SK-N-SH (cell line): ENCODE results near the gene PRMT5. TPM values are rescaled to one million over a fixed set of nuclear protein-coding genes. Genes with fewer than 3 reads are reported as not detected.

Experiments
- CTCF ChIA-PET: fragments of 300-600, 350-600 bp; formaldehyde crosslinking; extraction: SDS; loops from one replicate; lab custom pipeline; 2021; lab: Yijun Ruan, JAX
- POLR2A ChIA-PET: fragments of 350-600 bp; sonication (Branson Sonifier 250); formaldehyde crosslinking; extraction: SDS; loops from one replicate; lab custom pipeline; 2020; ENCODE audit warnings: antibody characterized with exemption, inconsistent platforms; lab: Yijun Ruan, JAX
- DNase-seq: peaks from one replicate; pipeline ENCODE4 v3.0.0; 2012
- H2AFZ ChIP-seq: fragments of 200-600 bp; sonication (generic); 2 replicates; pipeline ENCODE4 v1.8.1; 2016; ENCODE audit warnings: antibody characterized with exemption, mild to moderate bottlenecking, low read depth
- H3F3A ChIP-seq: fragments of 200-600 bp; sonication (generic); replicated peaks from 2 replicates; pipeline ENCODE3; 2016; ENCODE audit warnings: antibody characterized with exemption, mild to moderate bottlenecking; ENCODE audit not compliant: insufficient read depth
- H3K27ac ChIP-seq, 2 experiments: fragments of 200-500 bp in 1 of 2; fragments of 200-600 bp in 1 of 2; sonication (Bioruptor generic) in 1 of 2; sonication (generic), shearing (Covaris generic) in 1 of 2; 2 replicates each; pipeline versions ENCODE4 v1.5.1 to v1.6.1; 2014 to 2016; ENCODE audit warnings: low read depth in 2 of 2, inconsistent platforms in 1 of 2, low read length in 1 of 2, mild to moderate bottlenecking in 1 of 2, mixed read lengths in 1 of 2
- H3K27me3 ChIP-seq: fragments of 200-600 bp; sonication (generic), shearing (Covaris generic); 2 replicates; pipeline ENCODE4 v1.6.1; 2016; ENCODE audit warnings: mixed run types; ENCODE audit not compliant: insufficient read depth
- H3K36me3 ChIP-seq, 2 experiments: fragments of 200-500 bp in 1 of 2; fragments of 200-600 bp in 1 of 2; sonication (Bioruptor generic) in 1 of 2; sonication (generic) in 1 of 2; replicated peaks in 1 of 2; 2 replicates each; pipeline versions ENCODE3 to v1.5.1; 2014 to 2016; ENCODE audit warnings: low read length in 1 of 2, mild to moderate bottlenecking in 1 of 2; ENCODE audit not compliant: insufficient read depth in 2 of 2, control insufficient read depth in 1 of 2
- H3K4me1 ChIP-seq, 2 experiments: fragments of 200-500 bp in 1 of 2; fragments of 200-600 bp in 1 of 2; sonication (Bioruptor generic) in 1 of 2; sonication (generic), shearing (Covaris generic) in 1 of 2; 2 replicates each; pipeline versions ENCODE4 v1.5.1 to v1.6.1; 2014 to 2016; ENCODE audit warnings: low read depth in 1 of 2, low read length in 1 of 2, mixed run types in 1 of 2; ENCODE audit not compliant: insufficient read depth in 2 of 2, control insufficient read depth in 1 of 2
- H3K4me2 ChIP-seq: fragments of 200-600 bp; sonication (generic), shearing (Covaris generic); 2 replicates; pipeline ENCODE4 v1.6.1; 2017; ENCODE audit warnings: mixed run types
- H3K4me3 ChIP-seq, 2 experiments: fragments of 200-500 bp in 1 of 2; fragments of 200-600 bp in 1 of 2; sonication (Bioruptor generic) in 1 of 2; sonication (generic), shearing (Covaris generic) in 1 of 2; 2 replicates each; pipeline versions ENCODE4 v1.5.1 to v1.8.1; 2014 to 2016; ENCODE audit warnings: low read depth in 2 of 2, inconsistent platforms in 1 of 2, low read length in 1 of 2, mild to moderate bottlenecking in 1 of 2, mixed read lengths in 1 of 2, moderate library complexity in 1 of 2
- H3K79me2 ChIP-seq: fragments of 200-600 bp; sonication (generic); 2 replicates; pipeline ENCODE4 v1.8.1; 2017; ENCODE audit warnings: mild to moderate bottlenecking; ENCODE audit not compliant: insufficient read depth
- H3K9ac ChIP-seq: fragments of 200-600 bp; sonication (generic); 2 replicates; pipeline ENCODE4 v1.6.1; 2017; ENCODE audit warnings: mixed run types
- H3K9me2 ChIP-seq: fragments of 200-600 bp; sonication (generic); 2 replicates; pipeline ENCODE4 v1.6.1; 2017; ENCODE audit warnings: mixed run types
- H3K9me3 ChIP-seq: fragments of 200-600 bp; sonication (generic); 2 replicates; pipeline ENCODE4 v1.6.1; 2017; ENCODE audit warnings: mixed run types, mild to moderate bottlenecking, moderate library complexity
- H4K20me1 ChIP-seq: fragments of 200-600 bp; sonication (generic); 2 replicates; pipeline ENCODE4 v1.6.1; 2017; ENCODE audit warnings: mild to moderate bottlenecking, mixed run types; ENCODE audit not compliant: insufficient read depth
- FOSL2 ChIP-seq: IDR thresholded peaks from 2 replicates; pipeline ENCODE4 v1.4.0; 2012; ENCODE audit warnings: low read depth, mild to moderate bottlenecking, moderate library complexity, borderline replicate concordance
- GABPA ChIP-seq: IDR thresholded peaks from 2 replicates; pipeline ENCODE4 v1.4.0; 2012; ENCODE audit warnings: low read depth, mild to moderate bottlenecking
- GATA2 ChIP-seq: sonication (generic); formaldehyde crosslinking; IDR thresholded peaks from 2 replicates; pipeline ENCODE4 v1.5.0; 2020; ENCODE audit warnings: mild to moderate bottlenecking, missing genetic modification reagents
- IRF3 ChIP-seq: fragments of 150-350 bp; IDR thresholded peaks from 2 replicates; pipeline ENCODE4 v1.6.1; 2016; ENCODE audit warnings: mild to moderate bottlenecking, low read depth, low read length
- MAX ChIP-seq: IDR thresholded peaks from 2 replicates; pipeline ENCODE4 v1.4.0; 2012; ENCODE audit warnings: low read depth
- MXI1 ChIP-seq: IDR thresholded peaks from 2 replicates; pipeline ENCODE4 v1.6.1; 2012; ENCODE audit warnings: mild to moderate bottlenecking, low read depth, low read length, improper control_type of control experiment
- NRF1 ChIP-seq: IDR thresholded peaks from 2 replicates; pipeline ENCODE4 v1.6.1; 2012; ENCODE audit warnings: low read depth, mild to moderate bottlenecking, low read length
- PBX3 ChIP-seq: IDR thresholded peaks from 2 replicates; pipeline ENCODE4; 2012
- RFX5 ChIP-seq: IDR thresholded peaks from 2 replicates; pipeline ENCODE4 v1.6.1; 2012; ENCODE audit warnings: mild to moderate bottlenecking, improper control_type of control experiment, low read length
- TAF1 ChIP-seq: IDR thresholded peaks from 2 replicates; pipeline ENCODE4 v1.6.1; 2012; ENCODE audit warnings: low read depth, mild to moderate bottlenecking, low read length, moderate library complexity, borderline replicate concordance
- TCF12 ChIP-seq: IDR thresholded peaks from 2 replicates; pipeline ENCODE4 v1.4.0; 2012
- USF1 ChIP-seq: IDR thresholded peaks from 2 replicates; pipeline ENCODE4 v1.4.0; 2012; ENCODE audit warnings: low read depth, borderline replicate concordance
- ZBTB33 ChIP-seq: IDR thresholded peaks from 2 replicates; pipeline ENCODE4 v1.4.0; 2012; ENCODE audit warnings: low read depth, borderline replicate concordance
- whole genome bisulfite sequencing: methylation state at CpG from one replicate; pipeline ENCODE4 v1.1.6; 2017; ENCODE audit warnings: low lambda C conversion rate; 5-methylcytosine and 5-hydroxymethylcytosine counted together
- polyA plus RNA-seq, 3 experiments: library from polyadenylated mRNA; depleted of rRNA; stranded (reverse); fragments of >200 nt; gene quantifications; 2 replicates each; pipeline ENCODE4 v1.2.3, GENCODE V29; 2012

The PRMT5 gene
- polyA plus RNA-seq, 1 of the 3 experiments (the other 2 are of a cell fraction) = 132 TPM

GRCh38 chr14:22884738-22885523, 44.2 kb downstream of the PRMT5 start:
- Histone ChIP-seq H3K36me3 (no peaks in the 10 kb centered on the region), H3K9me3 (no peaks in the 10 kb centered on the region), H3K4me2 (no peak overlapping the region)
- TF ChIP-seq TAF1 = no peak
- TF ChIP-seq MXI1 = no peak
- no peak for TF ChIP-seq ZBTB33
- TF ChIP-seq GABPA = no peak
- no peak for TF ChIP-seq MAX
- TF ChIP-seq USF1 = no peak
- no peak for TF ChIP-seq RFX5
- no peak for TF ChIP-seq IRF3
- no peak for TF ChIP-seq TCF12
- no peak for TF ChIP-seq NRF1
- no peak for TF ChIP-seq GATA2
- no peak for TF ChIP-seq PBX3
- TF ChIP-seq FOSL2 = no peak
- TF ChIP-seq, all 33 proteins: peak for 0
- Histone ChIP-seq H3K27me3 (no peaks in the 10 kb centered on the region), H4K20me1 (no peaks in the 10 kb centered on the region), H3K9ac (no peak overlapping the region), H3K4me3 (no peak overlapping the region), H3F3A (peaks cover 4% of the 10 kb centered on the region), H2AFZ (no peak overlapping the region), H3K27ac (no peak overlapping the region), H3K9me2 (no peaks in the 10 kb centered on the region), H3K79me2 (peaks cover 6% of the 10 kb centered on the region; the same call in 1 of the 2 replicates), H3K4me1 (peaks cover 8 to 45% of the 10 kb centered on the region in 2 experiments; a peak in 2 of 4 replicates)
- CTCF ChIA-PET = interaction anchor here (0.6 to 13.0 kb wide), 13 partner anchors 12 to 328 kb away, joined by 3 to 96 read pairs (median 7); partner anchors contain the start of gene RBM23
- POLR2A ChIA-PET = no interaction called here
- 91% methylated on average over 7 of the region's 11 CpGs for WGBS
- DNase-seq = no peak
